ENCODE data around the gene DDX51.
"Not testable (repeated sequence)": the region's sequence is repeated elsewhere in the genome, so short reads cannot be mapped to it uniquely, and the experiment has no call there.

The DDX51 gene

DNA sequence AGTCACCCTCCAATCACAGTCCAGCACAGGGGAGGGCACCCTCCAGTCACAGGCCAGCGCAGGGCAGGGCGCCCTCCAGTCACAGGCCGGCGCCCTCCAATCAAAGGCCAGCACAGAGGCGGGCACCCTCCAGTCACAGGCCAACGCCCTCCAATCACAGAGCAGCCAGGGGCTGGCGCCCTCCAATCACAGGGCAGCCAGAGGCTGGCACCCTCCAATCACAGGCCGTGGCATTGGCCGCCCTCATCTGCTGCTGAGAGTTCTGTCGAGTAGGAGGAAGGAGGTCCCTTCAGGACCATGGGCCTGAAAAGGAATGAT, 26.6 kb downstream of the DDX51 start:
- no peak for DNase-seq (ENCODE audit: low read depth, low spot score)

DNA sequence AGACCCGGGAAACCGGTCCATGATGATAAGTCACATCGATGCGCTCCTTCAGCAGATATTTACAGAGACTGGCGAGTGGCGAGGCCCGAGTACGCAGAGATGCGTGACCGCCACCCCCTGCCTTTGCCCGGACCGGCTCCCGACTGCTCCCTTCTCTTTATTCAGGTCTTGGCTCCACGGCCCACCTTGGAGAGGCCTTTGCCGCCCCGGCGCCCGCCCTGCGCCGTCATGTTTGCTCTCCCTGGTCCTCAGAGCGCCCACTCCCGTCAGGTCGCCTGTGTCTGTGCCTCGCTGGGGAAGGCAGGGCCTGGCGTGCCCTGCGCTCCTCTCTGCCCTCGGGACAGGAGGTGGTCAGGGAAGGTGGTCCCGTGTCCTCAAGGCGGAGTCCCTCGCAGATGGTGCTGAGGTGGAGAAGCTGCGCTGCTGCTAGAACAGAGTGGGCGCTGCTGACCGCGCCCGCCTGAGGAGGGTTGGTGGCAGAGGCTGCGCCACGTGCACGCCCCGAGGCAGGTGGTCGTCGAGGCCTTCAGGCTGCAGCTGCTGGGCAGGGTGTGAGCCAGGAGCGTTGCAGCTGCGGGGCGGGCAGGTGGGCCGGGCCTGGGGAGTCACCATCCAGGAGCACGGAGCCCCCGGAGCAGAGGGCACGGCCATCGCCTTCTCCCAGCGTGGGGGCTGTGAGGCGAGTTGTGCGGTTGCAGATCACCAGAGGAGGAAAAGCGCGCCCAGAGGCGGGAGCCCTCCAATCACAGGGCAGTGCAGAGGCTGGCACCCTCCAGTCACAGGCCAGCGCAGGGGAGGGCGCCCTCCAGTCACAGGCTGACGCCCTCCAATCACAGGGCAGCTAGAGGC, 27.2 kb downstream of the DDX51 start:
- DNase-seq (ENCODE audit: low read depth, low spot score): no peak

DNA sequence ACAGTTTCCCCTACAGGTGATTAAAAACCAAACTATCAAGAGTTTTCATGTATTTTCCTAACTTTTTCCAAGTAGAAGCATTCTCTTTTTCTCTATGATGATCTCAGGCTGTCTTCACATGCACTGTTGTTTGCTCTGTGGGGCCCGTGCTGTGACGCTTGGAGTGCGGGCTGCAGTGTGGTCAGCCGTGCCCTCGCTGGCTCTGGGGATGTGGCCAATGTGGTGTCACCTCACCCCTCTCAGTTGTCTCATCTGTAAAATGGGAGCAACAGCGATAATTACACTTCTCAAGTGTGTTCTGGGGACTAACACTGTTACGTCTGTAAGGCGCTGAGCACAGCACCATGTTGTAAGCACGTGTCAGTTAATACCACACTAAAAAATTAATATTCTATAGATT, 28.6 kb downstream of the DDX51 start:
- DNase-seq (ENCODE audit: low read depth, low spot score): no peak

DNA sequence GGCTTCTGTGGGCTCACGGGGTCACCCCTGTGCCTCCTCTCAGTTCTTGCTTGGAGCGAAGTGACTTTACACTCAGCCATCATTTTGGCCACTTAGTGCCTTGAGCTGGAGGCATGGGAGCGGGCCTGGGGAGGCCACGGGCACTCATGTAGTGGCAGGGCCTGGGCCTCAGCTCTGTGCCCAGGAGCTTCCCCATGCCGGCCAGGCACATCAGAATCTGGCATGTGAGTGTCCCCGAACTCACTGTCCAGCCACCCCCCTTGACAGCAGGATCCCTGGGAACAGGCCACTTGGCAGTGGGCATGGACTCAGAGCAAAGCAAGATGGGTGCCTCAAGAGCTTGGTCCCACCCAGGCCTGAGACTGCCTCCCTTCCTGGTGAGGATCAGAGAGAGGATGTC, 29.5 kb downstream of the DDX51 start:
- DNase-seq (ENCODE audit: low read depth, low spot score): no peak

DNA sequence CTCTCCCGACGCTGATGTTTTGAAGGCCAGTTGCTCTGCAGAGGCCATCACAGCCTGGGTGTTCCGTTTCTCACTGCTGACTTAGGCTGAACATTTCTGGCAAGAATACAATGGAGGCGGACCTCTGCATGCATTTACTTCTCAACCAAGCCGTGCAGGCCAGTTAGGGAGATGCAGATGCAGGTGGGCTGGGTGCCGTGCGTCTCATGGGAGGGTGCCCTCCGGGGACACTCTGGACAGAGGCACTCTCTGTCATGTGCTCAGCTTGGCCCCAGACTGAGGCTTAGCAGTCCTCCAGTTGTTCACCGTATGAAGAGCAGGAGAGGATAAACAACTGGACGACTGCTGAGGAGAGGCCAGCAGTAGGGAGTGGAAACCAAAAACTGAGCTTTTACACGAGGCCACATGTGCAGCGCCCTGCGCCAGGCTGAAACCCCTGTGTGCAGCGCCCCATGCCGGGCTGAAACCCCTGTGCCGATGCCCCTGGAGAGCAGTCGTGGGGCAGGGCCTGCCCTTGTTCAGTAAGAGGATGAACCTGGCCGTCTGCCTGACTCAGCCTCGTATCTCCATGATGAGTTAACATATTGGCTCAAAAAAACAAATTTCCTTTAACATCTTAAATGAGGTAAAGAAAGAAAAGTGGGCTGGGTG, 32.3 kb downstream of the DDX51 start:
- DNase-seq (ENCODE audit: low read depth, low spot score): no peak

DNA sequence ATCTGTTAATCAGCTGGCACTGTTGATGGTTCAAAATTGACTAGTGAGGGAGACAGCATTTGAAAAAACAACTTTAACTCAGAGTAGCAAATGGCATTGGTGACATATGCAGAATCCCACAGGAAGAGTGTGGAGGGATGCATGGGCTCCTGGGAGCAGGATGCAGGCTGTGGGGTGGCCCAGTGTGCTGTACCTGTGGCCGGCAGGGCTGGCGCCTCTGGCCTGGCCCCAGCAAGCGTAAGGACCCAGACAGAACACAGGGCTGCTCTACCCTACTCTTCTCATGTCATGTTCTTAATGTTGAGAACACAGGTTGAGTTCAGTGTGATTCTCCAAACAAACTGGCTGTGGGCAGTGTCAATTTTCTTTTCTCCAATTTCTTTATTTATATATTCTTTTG, 33.4 kb downstream of the DDX51 start:
- no peak for DNase-seq (ENCODE audit: low read depth, low spot score)

DNA sequence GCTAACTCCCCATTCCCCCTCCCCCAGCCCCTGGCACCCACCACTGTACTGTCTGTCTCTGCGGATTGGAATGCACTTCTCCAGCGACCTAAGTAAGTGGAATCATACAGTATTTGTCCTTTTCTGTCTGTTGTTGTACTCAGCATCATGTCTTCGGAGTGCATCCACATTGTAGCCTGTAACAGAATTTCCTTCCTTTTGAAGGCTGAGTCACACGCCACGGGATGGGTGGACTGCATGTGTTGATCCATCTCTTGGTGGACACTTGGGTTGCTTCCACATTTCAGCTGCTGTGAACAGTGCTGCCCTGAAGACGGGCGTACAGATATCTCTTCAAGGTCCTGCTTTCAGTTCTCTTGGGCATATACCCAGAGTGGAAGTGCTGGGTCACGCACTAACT, 34.4 kb downstream of the DDX51 start:
- no peak for DNase-seq (ENCODE audit: low read depth, low spot score)

DNA sequence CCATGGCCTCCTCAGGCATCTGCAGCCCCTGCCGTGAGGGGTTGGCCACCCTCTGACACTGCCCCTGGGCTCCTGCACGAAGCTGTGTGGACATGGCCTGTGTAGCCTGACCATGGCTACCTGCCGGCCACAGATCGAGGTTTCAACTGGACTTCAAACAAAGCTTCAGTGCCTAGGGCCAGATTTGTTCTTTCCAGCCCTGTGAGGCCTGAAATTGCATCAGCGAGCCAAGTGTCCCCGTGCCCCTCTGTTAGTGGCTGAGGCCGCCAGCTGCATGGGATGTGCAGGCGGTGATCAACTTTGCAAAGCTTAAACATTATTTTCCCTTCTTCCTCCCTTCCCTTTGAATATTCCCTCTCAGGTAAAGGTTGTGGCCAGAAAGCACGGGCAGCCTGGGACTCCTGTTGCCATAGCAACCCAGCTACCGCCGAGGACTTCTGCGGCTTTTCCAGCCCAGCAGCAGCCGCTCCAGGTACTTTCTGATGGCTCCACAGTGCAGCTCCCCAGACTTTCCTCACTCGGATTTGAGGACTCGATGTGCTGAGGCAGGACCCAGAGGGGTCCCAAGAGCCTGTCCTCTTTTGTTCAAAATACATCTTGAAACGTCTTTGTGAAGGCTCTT, 35.8 kb downstream of the DDX51 start:
- DNase-seq (ENCODE audit: low read depth, low spot score): no peak

DNA sequence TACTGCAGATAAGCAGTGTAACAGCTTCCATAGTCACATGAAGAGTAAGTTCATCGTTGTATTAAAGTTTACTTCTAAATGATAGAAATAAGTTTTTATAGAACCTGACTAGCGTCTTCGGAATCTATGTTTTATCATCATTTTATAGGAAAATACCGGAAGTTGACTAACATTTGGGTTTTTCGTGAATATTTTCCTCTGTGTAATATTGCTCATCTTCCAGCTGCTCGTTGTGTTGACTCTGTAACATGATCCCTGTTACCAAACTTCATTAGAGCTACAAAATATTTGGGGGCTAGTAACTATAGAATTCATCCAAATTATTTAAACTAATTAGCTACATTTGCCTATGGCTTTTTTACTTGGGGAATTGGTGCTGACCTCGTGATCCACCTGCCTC, 37.2 kb downstream of the DDX51 start:
- DNase-seq (ENCODE audit: low read depth, low spot score): no peak

DNA sequence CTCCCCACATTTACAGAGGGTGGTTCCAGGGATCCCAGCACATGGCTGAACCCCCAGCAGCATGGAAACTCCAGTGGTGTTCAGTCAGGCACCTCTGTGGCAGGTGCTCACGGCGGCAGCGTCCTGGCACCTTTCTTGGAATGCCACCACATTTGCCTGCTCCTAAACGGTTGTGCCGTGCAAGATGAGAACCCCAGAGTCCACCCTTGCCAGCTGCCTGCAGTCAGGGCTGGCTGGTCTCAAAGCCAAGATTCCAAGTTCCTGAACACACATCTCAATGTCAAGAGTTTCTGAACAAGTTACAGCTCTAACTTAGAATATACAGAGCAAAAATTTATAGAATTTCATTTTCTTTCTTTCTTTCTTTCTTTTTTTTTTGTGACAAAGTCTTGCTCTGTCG, 38.7 kb downstream of the DDX51 start:
- DNase-seq (ENCODE audit: low read depth, low spot score): no peak

DNA sequence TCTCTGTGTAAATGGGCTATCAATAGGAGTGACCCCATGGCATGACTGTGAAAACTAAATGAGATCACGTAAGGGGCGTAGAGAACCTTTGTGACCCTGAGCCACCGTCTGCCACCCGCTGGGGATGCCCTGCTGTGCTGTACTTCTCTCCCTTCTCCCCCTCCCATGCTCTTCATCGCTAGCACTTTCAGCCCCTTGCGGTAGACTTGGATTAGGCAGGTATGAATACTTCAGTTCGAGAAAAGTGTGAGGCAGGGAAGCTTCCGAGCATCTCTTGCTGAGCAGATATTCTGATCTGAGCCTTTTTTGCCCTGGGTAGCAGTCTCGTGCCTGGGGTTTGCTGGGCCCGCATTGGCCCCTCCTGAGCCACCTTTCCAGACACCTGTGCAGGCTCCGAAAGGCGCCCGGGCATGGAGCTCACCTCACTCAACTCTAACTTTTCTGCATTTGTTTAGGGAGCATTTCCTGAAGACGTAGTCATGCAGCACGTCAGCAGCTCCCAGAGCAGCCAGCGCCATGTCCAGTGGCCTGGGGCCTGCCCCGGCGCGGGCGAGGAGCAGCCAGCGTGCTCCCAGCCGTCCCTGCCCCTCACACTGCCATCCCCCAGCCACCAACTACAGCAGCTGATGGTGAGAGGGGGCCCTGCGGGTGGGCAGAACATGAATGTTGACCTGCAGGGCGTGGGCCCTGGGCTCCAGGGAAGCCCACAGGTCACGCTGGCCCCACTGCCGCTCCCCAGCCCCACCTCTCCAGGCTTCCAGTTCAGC, 40.4 kb downstream of the DDX51 start:
- DNase-seq (ENCODE audit: low read depth, low spot score): no peak

DNA sequence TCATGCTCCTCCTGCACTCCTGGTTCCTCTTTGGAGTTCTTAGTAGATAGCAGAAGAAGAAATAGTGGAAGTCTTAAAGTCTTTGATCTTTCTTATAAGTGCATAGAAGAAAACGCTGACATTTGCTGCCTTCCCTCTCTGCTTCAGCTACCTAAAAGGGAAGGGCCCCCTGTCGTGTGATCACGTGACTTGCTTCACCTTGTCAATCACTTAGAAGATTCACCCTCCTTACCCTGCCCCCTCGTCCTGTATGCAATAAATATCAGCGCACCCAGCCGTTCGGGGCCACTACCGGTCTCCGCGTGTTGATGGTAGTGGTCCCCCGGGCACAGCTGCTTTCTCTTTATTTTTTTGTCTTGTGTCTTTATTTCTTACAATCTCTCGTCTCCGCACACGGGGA, 41.0 kb downstream of the DDX51 start:
- not testable (repeated sequence) for DNase-seq (ENCODE audit: low read depth, low spot score)

DNA sequence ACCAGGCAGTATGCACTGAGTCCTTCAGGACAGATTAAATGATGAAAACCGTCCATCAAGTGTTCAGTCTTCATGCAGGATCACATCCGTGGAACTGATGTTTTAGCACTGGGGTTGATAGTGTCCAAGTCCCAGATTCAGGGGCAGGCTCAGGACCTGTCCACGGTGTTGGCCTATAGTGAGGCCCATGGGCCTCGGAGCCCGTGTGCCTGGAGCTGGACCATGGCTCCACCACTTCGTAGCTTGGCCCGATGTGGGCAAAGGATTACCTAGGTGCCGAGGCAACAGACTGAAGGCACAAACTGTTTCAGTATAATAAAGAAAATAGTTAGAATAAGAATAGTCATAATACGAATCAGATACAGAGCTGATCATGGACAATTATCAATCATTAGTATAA, 41.8 kb downstream of the DDX51 start:
- DNase-seq (ENCODE audit: low read depth, low spot score): no peak

DNA sequence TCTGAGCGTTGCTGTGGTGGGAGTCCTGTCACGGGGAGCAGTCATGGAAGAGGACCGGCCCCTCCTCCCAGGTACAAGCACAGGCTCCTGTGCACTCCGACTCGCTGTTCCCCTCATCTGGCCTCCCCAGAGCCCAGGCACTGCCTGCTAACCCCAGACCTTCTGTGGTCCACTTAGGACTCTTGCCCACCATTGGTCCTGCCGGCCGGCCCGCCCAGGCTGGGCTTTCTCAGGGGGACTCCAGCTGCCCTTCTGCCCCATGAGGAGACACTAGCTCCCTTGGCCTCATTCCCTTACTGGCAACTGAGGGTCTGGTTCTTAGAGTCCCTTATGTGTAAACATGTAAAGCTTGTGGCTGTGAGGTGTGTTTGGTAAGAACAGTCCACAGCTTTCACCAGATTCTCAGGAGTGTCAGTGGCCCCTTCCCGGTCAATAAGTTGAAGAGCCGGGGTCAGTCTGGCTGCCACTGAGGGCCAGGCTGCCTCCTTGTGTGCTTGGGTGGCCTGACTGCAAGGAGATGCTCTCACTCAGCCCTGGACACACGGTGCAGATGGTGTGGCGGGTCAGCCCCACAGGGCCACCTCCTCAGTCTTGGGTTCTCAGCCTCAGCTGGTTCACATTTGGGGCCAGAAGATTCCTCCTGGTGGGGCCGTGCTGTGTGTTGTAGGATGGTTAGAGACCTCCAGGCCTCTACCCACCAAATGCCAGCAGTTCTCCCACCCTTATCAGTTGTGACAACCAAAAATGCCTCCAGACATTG, 43.6 kb downstream of the DDX51 start:
- no peak for DNase-seq (ENCODE audit: low read depth, low spot score)

DNA sequence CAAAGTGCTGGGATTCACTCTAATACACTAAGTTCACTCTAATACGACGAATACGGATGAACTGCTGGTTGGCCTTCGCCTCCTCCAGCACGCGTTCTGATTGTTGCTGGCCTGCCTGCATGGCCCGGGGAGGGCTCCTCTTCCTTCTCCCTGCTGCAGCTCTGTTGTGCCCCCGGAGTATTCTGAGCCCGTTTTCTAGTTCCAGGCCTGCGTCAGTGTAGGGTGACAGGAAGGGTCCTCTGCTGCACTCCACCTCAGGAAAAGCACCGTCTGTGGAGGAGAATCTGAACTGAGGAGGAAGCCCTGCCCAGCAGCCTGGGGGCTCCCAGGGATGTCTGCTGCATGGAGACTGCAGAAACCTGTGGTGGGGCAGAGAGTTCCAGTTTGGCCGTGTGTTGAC, 44.4 kb downstream of the DDX51 start:
- DNase-seq (ENCODE audit: low read depth, low spot score): no peak

DNA sequence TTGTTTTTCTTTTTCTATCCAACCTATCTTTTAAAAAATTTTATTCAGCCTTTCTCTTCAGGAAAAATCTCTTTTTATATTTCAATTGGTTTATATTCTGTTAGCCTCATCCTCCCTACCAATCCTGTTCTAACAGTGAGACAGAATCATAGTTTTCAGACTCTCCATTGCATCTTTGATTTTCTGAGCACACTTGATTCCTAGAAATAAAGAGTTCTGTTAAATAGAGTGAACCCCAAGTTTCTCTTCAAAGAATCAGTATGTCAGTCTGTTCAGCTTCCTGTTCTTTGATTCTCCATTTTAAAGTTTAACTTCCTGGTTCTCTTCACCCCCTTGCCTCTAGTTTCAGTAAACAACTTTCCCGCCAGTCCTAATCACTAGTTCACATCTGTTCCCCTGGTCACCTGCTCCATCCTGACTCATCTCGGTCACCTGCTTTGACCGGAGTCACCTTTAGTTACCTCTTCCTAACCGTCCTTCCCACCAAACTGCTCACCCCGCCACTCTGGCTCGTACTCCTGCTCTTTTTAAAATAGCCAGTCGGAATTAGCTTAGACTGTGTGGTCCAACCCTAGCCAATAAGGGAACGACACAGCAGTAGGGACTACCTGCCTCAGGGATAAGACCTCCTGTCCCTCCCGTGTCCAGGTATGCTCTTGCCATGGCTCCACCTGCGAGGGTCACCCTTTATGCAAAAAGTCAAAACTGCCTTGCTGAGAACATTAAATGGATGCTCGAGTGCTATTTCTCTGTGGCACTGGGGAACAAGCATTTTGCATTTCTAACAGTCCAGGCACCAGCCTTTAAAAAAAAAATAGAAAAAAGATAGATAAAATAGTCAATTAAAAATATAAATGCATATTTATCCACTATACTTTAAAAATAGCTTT, 48.4 kb downstream of the DDX51 start:
- no peak for DNase-seq (ENCODE audit: low read depth, low spot score)

DNA sequence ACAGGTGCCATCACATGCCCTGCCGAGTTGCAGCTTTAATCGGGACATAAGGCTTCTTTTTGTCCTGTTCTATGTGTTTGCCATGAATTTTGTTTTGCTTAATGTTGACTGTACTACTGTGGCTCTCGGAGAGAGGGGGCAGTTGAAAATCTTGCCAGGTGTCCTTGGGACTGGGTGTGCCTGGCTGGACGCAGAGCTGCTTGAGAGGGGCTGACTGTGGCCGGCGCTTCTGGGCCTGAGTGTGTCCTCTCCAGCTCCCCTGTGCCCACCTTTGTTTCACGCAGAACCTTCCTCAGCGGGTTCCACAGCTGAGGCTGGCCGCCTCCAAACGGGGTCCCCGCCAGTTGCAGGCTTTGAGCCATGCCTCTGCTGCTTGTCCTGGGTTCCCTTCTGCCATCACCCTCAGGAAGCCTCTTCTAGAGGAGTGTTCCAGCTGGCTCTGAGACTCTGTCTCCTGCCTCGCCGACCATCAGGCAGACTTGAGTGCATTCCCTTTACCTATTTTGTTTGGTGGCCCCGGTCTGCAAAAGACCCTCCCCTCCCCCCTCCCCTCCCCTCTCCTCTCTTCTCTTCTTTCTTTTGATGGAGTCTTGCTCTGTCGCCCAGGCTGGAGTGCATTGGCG, 49.7 kb downstream of the DDX51 start:
- DNase-seq (ENCODE audit: low read depth, low spot score): no peak

DNA sequence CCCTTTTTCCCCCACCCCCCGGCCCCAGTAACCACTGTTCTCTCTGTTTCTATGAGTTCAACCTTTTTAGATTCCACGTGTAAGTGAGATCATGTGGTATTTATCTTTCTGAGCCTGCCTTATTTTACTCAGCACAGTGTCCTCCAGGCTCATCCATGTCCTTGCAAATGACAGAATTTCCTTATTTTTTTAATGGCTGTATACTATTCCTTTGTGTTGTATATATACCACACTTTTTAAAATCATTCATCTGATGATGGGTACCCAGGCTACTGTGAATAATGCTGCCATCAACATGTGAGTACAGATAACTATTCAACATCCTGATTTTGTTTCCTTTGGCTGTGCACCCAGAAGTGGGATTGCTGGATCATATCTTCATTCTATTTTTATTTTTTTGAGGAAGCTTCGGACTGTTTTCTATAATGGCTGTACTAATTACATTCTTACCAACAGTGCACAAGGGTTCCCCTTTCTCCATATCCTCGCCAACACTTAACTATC, 54.7 kb downstream of the DDX51 start:
- no peak for DNase-seq (ENCODE audit: low read depth, low spot score)
